Stimulated activated CD8-positive, alpha-beta memory T cell treated with anti-CD3 and anti-CD28 coated beads, Interleukin-7, amount 100 ng/mL, for 48 hours (primary cell): Measurements from ENCODE around the gene PROB1.
"Not testable (repeated sequence)": the region's sequence is repeated elsewhere in the genome, so short reads cannot be mapped to it uniquely, and the experiment has no call there.

ENCODE experiments used
- DNase-seq, 2 donors: peaks; one replicate each; pipeline ENCODE4 v3.0.0-alpha.2; 2020; ENCODE audit warnings: low read depth in 1 of 2; ENCODE audit errors: extremely low read depth in 1 of 2

The PROB1 gene

DNA sequence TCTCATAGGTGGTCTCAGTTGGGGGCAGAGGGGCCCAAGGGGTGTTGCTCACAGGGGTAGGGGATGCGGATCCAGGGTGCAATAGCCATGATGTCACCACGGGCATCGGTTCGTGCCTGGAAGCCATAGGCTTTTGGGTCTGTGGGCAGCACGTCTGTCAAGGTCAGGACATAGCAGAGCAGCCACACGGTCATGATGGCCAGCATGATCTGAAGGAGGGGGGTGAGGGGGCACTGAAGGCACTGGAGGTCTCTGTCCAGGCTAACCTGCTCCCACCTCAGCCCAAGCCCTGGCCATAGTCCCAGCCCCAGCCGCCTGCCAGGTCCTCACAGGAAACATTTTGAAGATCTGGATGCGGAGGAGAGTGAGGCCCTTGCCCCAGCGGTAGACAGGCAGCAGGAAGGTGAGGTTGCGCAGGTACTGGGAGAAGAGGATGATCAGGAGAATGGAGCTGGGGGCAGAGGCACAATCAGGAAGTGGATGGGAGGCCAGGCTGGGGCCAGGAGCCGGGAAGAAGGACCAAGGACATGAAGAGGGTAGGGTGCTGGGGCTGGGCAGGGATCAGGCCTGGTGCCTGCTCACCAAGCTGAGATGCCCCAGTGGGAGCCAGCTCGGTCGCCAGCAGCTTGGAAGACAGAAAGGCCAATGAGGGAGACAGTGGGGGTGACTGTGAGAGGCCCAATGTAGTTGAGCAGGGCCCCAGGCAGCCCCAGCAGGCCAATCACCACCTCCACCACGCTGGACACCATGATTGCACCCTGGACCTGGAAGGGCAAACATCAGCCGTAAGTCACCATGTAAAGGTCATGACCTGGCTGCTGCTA, 15.1 kb downstream of the PROB1 start:
- no peak for DNase-seq

DNA sequence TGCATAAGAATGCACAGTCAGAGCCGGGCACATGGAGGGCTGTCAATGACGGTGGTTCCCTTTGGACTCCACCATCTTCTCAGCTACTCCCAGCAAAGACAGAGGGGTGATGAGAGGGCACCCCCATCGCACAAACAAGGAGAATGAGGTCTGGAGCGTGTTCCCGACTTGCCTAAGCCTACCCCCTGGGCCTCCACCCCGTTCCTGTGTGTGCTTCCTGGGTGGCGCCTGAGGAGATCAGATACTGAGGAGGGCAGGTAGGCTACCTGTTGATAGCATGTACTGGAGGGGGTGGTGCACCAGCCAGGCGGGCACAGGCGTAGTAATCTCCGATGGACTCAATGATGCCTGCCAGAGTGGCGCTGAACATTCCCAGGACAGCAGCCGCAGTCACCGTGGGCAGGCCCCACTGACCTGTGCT, 16.0 kb downstream of the PROB1 start:
- DNase-seq: no peak

DNA sequence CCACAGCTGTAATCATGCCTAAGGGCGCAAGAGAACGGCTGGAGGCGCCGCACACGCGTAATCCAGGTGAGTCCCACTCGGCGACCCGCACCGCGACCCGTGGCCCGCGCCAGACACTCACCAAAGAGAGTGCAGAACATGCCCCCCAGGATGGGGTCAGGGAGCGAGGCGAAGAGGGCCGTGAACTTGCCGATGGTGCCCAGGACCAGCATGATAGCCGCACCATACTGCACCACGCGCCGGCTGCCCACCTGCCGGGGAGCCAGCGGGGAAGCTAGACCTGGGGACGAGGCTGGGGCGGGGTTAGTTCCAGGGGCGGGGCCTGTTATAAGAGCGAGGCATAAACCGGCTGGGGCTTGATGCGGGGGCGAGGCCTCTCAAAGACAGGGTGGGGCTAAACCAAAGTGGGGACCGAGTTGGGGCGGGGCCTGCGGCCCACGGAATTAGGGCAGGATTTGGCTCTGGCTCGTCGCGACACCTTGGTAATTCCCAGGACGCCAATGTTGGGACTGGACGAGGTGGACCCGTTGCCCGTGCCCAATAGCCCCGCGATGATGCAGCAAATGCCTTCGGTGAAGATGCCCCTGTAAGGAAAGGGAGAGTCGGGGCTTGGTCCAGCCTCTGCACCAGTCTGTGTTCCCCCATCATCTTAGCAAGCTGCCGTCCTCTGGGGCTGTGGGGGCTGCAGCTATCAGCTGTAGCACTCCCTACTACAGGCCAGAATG, 16.6 kb downstream of the PROB1 start:
- DNase-seq: no peak

DNA sequence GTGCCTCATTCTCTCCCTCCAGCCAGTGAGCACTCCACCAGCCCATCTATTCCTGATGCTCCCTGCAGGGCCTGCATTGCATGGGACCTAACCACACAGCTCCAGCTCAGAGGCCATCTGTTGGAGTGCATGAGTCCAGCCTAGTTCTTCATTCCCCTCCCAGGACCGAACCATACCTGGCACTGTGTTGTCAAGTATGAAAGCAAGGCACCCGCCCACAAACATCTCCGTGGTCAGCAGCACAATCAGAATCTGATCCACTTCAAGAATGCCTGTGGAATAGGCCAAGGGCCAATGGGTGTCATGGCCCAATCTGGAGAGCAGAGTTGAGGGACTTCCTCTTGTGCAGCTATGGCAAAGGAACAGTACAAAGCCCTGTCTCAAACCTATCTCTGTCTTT, 17.7 kb downstream of the PROB1 start:
- no peak for DNase-seq

- DNase-seq: no peak
Measured at GRCh38 chr5:139376364-139376763, 18.5 kb downstream of the PROB1 start.

GRCh38 chr5:139374909-139375308, 20.0 kb downstream of the PROB1 start:
- DNase-seq: no peak

GRCh38 chr5:139371482-139372435, 23.1 kb downstream of the PROB1 start:
- DNase-seq: no peak

DNA sequence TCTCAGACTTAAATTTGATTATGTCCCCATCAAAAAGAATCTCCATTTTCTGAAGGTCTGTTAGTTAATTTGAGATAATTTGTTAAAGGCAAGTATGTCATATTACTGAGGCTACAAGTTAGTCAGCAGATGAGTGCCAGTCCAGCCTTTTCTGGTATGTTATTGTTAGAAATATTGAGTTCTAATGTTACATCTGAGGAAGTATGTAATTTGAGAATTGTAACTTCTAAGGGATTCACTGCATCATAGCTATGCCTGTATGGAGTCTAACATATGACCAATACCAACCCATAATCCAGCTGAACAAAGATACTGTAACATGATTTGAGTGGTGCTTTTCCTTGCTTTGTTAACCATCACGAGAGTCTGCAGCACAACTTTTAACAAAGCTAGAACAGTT, 25.7 kb downstream of the PROB1 start:
- no peak for DNase-seq

GRCh38 chr5:139368613-139369012, 26.3 kb downstream of the PROB1 start:
- DNase-seq: no peak

DNA sequence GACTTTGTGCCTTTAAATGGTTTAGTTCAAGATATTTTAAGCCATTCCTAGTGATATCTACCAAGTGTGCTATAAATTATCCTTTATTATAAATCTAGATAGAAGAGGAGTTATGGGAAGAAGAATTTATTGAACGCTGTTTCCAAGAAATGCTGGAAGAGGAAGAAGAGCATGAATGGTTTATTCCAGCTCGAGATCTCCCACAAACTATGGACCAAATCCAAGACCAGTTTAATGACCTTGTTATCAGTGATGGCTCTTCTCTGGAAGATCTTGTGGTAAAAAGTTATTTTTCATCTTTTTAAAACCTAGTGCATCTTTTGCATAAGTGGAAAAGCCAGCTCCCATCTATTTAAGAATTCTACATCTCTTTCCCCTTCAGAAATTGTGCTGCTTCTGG, 30.4 kb downstream of the PROB1 start:
- no peak for DNase-seq

DNA sequence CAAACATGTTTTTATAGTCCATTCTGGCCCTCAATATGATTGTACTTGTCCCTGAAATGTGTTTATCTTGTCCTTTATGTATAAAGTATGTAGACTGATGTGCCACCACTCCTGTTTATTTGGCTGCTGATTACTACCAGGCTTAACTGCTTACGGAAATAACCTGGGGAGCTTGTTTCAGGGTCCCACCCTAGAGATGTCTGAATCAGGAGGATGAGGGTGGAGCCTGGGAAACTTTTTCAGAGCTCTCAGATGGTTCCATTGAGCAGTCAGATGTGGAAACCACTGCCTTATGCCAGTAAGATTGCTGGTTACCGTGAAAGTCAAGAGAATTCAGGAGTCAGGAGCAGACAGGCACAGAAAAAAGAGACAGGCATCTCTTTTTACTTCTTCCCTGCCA, 31.0 kb downstream of the PROB1 start:
- no peak for DNase-seq

DNA sequence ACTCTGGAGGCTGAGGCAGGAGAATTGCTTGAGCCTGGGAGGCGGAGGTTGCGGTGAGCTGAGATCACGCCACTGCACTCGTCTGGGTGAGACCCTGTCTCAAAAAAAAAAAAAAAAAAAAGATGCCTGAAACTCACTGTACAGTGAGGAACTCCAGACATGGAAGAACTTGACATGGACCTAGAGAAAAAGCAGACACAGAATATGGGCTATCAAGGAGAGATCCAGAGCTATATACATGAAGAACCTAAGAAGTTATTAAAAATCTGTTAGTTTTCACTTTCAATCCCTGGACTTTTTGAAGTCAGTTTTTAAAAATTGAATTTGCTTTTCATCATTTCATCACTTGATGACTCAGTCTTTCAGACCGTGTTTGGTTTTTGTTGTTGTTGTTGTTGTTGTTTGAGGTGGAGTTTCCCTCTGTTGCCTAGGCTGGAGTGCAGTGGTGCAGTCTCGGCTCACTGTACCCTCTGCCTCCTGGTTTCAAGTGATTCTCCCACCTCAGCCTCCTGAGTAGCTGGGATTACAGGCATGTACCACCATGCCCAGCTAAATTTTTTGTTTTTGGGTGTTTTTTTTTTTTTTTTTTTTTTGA, 33.0 kb downstream of the PROB1 start:
- DNase-seq: no peak

DNA sequence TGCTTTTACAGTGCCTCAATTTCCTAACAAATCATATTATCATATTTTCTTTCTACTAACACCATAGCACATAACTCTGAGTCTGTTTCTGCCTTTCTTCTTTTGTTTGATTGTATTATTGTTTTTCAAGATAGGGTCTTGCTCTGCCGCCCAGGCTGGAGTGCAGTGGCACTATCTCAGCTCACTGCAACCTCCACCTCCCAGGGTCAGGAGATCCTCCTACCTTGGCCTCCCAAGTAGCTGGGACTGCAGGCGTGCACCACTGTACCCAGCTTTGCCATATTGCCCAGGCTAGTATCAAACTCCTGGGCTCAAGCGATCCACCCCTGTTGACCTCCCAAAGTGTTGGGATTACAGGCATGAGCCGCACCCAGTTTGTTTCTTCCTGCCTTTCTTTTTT, 34.5 kb downstream of the PROB1 start:
- DNase-seq: no peak

GRCh38 chr5:139358064-139358463, 36.8 kb downstream of the PROB1 start:
- no peak for DNase-seq

- DNase-seq: not testable (repeated sequence)
Measured at GRCh38 chr5:139355900-139356299, 39.0 kb downstream of the PROB1 start.

GRCh38 chr5:139354186-139354585, 40.7 kb downstream of the PROB1 start:
- DNase-seq: no peak

- not testable (repeated sequence) for DNase-seq
Measured at GRCh38 chr5:139347863-139348262, 47.0 kb downstream of the PROB1 start.

- not testable (repeated sequence) for DNase-seq
Measured at GRCh38 chr5:139345442-139345841, 49.5 kb downstream of the PROB1 start.

GRCh38 chr5:139344177-139344576, 50.7 kb downstream of the PROB1 start:
- no peak for DNase-seq

GRCh38 chr5:139343476-139343875, 51.4 kb downstream of the PROB1 start:
- no peak for DNase-seq

GRCh38 chr5:139342423-139342723, 52.5 kb downstream of the PROB1 start:
- no peak for DNase-seq
